ENCODE measurements around the gene BCL11B.

DNA sequence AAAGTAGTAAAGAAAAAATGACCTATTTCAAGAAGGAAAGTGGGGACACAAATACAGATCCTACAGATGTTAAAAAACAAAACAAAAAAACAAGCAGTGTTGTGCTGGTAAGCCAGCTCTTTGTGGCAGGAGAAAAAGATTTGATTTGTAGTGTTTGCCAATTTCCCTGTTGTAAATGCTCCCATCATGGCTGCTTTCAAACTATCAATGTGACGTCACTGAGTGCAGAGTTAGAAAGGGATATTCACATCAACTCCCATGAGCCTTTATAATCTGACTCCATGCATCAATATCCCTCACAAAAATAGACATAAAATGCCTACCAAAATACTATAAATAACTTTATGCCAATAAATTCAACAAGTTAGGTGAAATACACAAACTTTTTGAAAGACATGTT is 32.2 kb upstream of the BCL11B start:
- TF ChIP-seq CTCF (IDR thresholded peaks at IDR 0.05) (no peak), EZH2phosphoT487 (IDR thresholded peaks at IDR 0.05) (no peak), EZH2 (IDR thresholded peaks at IDR 0.05) (no peak)

Measured in neural progenitor cell (in vitro differentiated cells).